Endothelial cell of umbilical vein (primary cell): ENCODE measurements around the gene PODXL2. TPM values are rescaled to one million over a fixed set of nuclear protein-coding genes. Genes with fewer than 3 reads are reported as not detected.

Experiments used
- BruUV-seq: library from RNA; stranded (reverse); fragments of 400-500 nt; replicated peaks from 2 replicates; lab custom pipeline; 2021; lab: Mats Ljungman, UMichigan
- CTCF ChIA-PET: fragments of 300-600, 350-600 bp; sonication (Branson Sonifier 250); formaldehyde crosslinking; loops from one replicate; lab custom pipeline; 2021; ENCODE audit warnings: antibody characterized with exemption, inconsistent platforms; lab: Charles Lee
- POLR2A ChIA-PET: fragments of 300-600, 350-600 bp; sonication (Branson Sonifier 250); formaldehyde crosslinking; loops from one replicate; lab custom pipeline; 2021; ENCODE audit warnings: antibody characterized with exemption, inconsistent platforms; lab: Charles Lee
- DNase-seq: peaks from one replicate; pipeline ENCODE4 v3.0.0-alpha.2; 2011; ENCODE audit warnings: low read depth, low spot score
- FAIRE-seq: peaks from 2 replicates; lab custom pipeline; 2011; peaks lifted over from hg19 to GRCh38; lab: Jason Lieb, UNC
- H2AFZ ChIP-seq: 2 replicates; pipeline ENCODE4 v1.6.0; 2012; ENCODE audit warnings: low read depth, low read length, control low read depth, inconsistent platforms
- H3K27ac ChIP-seq: 2 replicates; pipeline ENCODE4 v1.5.1; 2011; ENCODE audit warnings: low read depth, mild to moderate bottlenecking, control low read depth, low read length, moderate library complexity; ENCODE audit not compliant: insufficient read depth
- H3K27me3 ChIP-seq, 2 experiments: 2 replicates each; pipeline versions ENCODE4 v1.6.0 to v1.6.1; 2011; ENCODE audit warnings: low read length in 2 of 2, mixed read lengths in 1 of 2; ENCODE audit not compliant: control insufficient read depth in 2 of 2, insufficient read depth in 2 of 2
- H3K36me3 ChIP-seq, 2 experiments: 2 replicates in 1 of 2; 3 replicates in 1 of 2; pipeline ENCODE4 v1.5.1; 2011; ENCODE audit warnings: low read length in 2 of 2, mild to moderate bottlenecking in 1 of 2, moderate library complexity in 1 of 2; ENCODE audit not compliant: control insufficient read depth in 2 of 2, insufficient read depth in 2 of 2; ENCODE audit errors: extremely low read depth in 1 of 2
- H3K4me1 ChIP-seq: 3 replicates; pipeline ENCODE4 v1.5.1; 2011; ENCODE audit warnings: mild to moderate bottlenecking, low read length; ENCODE audit not compliant: control insufficient read depth, insufficient read depth; ENCODE audit errors: extremely low read depth
- H3K4me2 ChIP-seq: 2 replicates; pipeline ENCODE4 v1.6.1; 2011; ENCODE audit warnings: low read length, control low read depth, mixed read lengths; ENCODE audit not compliant: insufficient read depth
- H3K4me3 ChIP-seq, 3 experiments: fragments of 200-600 bp in 1 of 3; sonication (generic), shearing (Covaris generic) in 1 of 3; replicated peaks in 1 of 3; 2 replicates each; pipeline ENCODE4 v1.5.1; 2011 to 2016; ENCODE audit warnings: control low read depth in 3 of 3, low read length in 3 of 3, mild to moderate bottlenecking in 2 of 3, inconsistent platforms in 1 of 3, low read depth in 1 of 3, moderate library complexity in 1 of 3; ENCODE audit not compliant: insufficient read depth in 1 of 3
- H3K79me2 ChIP-seq: 2 replicates; pipeline ENCODE4 v1.6.0; 2012; ENCODE audit warnings: low read length, inconsistent platforms; ENCODE audit not compliant: control insufficient read depth, insufficient read depth
- H3K9ac ChIP-seq: replicated peaks from 2 replicates; pipeline ENCODE3; 2011; ENCODE audit warnings: low read length, control low read depth; ENCODE audit not compliant: insufficient read depth; ENCODE audit errors: extremely low read depth
- H3K9me1 ChIP-seq: replicated peaks from 3 replicates; pipeline ENCODE4 v1.6.0; 2011; ENCODE audit warnings: mild to moderate bottlenecking, low read length; ENCODE audit not compliant: control insufficient read depth, insufficient read depth; ENCODE audit errors: extremely low read depth
- H3K9me3 ChIP-seq: replicated peaks from 2 replicates; pipeline ENCODE4 v1.5.1; 2012; ENCODE audit warnings: low read length, inconsistent platforms; ENCODE audit not compliant: control insufficient read depth, insufficient read depth
- H4K20me1 ChIP-seq: replicated peaks from 2 replicates; pipeline ENCODE3; 2011; ENCODE audit warnings: mild to moderate bottlenecking, low read length; ENCODE audit not compliant: control insufficient read depth, insufficient read depth; ENCODE audit errors: extremely low read depth
- CTCF ChIP-seq, 2 donors: IDR thresholded peaks; 1 replicate in 1 of 2; 2 replicates in 1 of 2; pipeline ENCODE4 v1.5.1; 2011; ENCODE audit warnings: low read length in 2 of 2, mild to moderate bottlenecking in 2 of 2, moderate library complexity in 2 of 2, control low read depth in 1 of 2, inconsistent platforms in 1 of 2, low read depth in 1 of 2; ENCODE audit not compliant: insufficient read depth in 1 of 2; ENCODE audit errors: extremely low read depth in 1 of 2
- EZH2 ChIP-seq: IDR thresholded peaks from 2 replicates; pipeline ENCODE4 v1.6.1; 2012; ENCODE audit warnings: borderline replicate concordance, low read depth, mild to moderate bottlenecking, moderate library complexity, low read length, inconsistent platforms; ENCODE audit not compliant: severe bottlenecking
- FOS ChIP-seq: IDR thresholded peaks from 2 replicates; pipeline ENCODE4 v1.6.1; 2011; ENCODE audit warnings: mild to moderate bottlenecking, low read length, moderate library complexity, borderline replicate concordance; ENCODE audit not compliant: insufficient read depth
- GATA2 ChIP-seq: IDR thresholded peaks from 2 replicates; pipeline ENCODE4 v1.7.0; 2011; ENCODE audit warnings: low read depth, mild to moderate bottlenecking, moderate library complexity, mixed read lengths, low read length; ENCODE audit not compliant: insufficient read length, insufficient read depth
- JUN ChIP-seq: IDR thresholded peaks from 2 replicates; pipeline ENCODE4 v1.6.1; 2011; ENCODE audit warnings: borderline replicate concordance, low read depth; ENCODE audit not compliant: insufficient read length, insufficient read depth
- MAX ChIP-seq: IDR thresholded peaks from 2 replicates; pipeline ENCODE4 v1.6.1; 2011; ENCODE audit not compliant: insufficient read depth, insufficient read length
- MYC ChIP-seq: IDR thresholded peaks from one replicate; pipeline ENCODE4 v1.6.1; 2011; ENCODE audit warnings: mild to moderate bottlenecking, low read depth, low read length
- POLR2A ChIP-seq: IDR thresholded peaks from 2 replicates; pipeline ENCODE4 v1.6.1; 2012; ENCODE audit warnings: low read depth, mild to moderate bottlenecking, control low read depth, low read length
- POLR2AphosphoS5 ChIP-seq: IDR thresholded peaks from 2 replicates; pipeline ENCODE4 v1.6.1; 2012; ENCODE audit warnings: low read depth, mild to moderate bottlenecking, control low read depth, low read length, moderate library complexity; ENCODE audit not compliant: insufficient read depth
- dilution Hi-C: fragments of 300-500 bp; cut with MboI; formaldehyde crosslinking; loops from one replicate; pipeline ENCODE4 v1.15.0; 2019; ENCODE audit warnings: low sequenced_read_pairs; ENCODE audit not compliant: extremely low pct_ligation_motif_present
- intact Hi-C: fragments of 100-400 bp; cut with micrococcal nuclease; formaldehyde crosslinking; loops from one replicate; pipeline ENCODE4 v1.10.0; 2022
- polyA plus RNA-seq, 4 experiments: library from polyadenylated mRNA; depleted of rRNA in 3 of 4; stranded (reverse) in 3 of 4; unstranded in 1 of 4; fragments of >200 nt; gene quantifications; 2 replicates each; pipeline versions ENCODE4 v1.2.1 to v1.2.3, GENCODE V29; 2011 to 2012; ENCODE audit warnings: missing spikeins in 1 of 4
- total RNA-seq: library from RNA; stranded (reverse); gene quantifications from 2 replicates; pipeline ENCODE4 v1.2.3, GENCODE V29; 2021

Gene PODXL2
- total and polyA plus RNA-seq, 2 donors (not counting 3 experiments of a cell fraction or from before 2014, with no cell fraction given): 5.5 to 6.5 TPM

GRCh38 chr3:127622772-127623576 is 6.0 kb upstream of the PODXL2 start:
- intact Hi-C loops: no loop called here
- no TSS peak for BruUV-seq

More at GRCh38 chr3:127622772-127623576, 6.0 kb upstream of the PODXL2 start:
- H3K27me3 ChIP-seq: peaks cover 11% of the 10 kb centered on the region in 2 experiments
- DNase-seq (no peak), FAIRE-seq (no peak)
- no peak overlapping the region for H3K4me3 ChIP-seq
- dilution Hi-C loops: no loop called here
- TF ChIP-seq MYC: no peak
- no peak for TF ChIP-seq POLR2A
- no peak for TF ChIP-seq POLR2AphosphoS5
- no peak for TF ChIP-seq JUN
- no peak for TF ChIP-seq GATA2
- TF ChIP-seq EZH2: no peak
- no peak for TF ChIP-seq FOS
- TF ChIP-seq CTCF (IDR thresholded peaks at IDR 0.05; ENCODE audit: extremely low read depth in 1 of 2, insufficient read depth in 1 of 2, low read depth in 1 of 2, low read length in 2 of 2): no peak
- no peak for TF ChIP-seq MAX
- CTCF ChIA-PET: no interaction called here
- POLR2A ChIA-PET: no interaction called here
- no peaks in the 10 kb centered on the region for H3K9me3 ChIP-seq
- no peak overlapping the region for H2AFZ ChIP-seq
- H3K9ac ChIP-seq: no peak overlapping the region
- H4K20me1 ChIP-seq: no peaks in the 10 kb centered on the region
- no peaks in the 10 kb centered on the region for H3K4me1 ChIP-seq
- H3K27ac ChIP-seq: no peak overlapping the region
- H3K9me1 ChIP-seq: no peaks in the 10 kb centered on the region
- no peak overlapping the region for H3K4me2 ChIP-seq
- no peaks in the 10 kb centered on the region for H3K79me2 ChIP-seq
- peaks cover 0 to 3% of the 10 kb centered on the region in 2 experiments for H3K36me3 ChIP-seq
